ENCODE measurements around the gene FSTL1.

DNA sequence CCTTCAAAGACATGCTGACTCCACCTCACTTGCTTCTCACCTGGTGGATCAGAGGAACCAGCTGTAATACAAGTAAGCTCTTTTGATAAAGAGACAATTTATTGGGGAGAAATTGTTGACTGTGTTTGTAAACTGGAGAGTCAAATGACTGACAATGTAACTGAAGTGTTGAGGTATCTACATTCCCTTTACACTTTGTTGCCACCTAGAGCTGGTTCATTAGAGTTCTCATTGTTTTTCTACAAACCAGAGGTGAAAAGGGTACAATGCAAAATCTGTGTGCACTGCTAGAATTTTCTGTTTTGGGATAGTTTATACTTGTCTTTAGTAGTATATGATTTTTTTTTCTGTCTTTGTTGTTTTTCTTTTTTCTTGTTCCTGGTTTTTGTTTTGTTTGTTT lies 93.0 kb downstream of the FSTL1 start:
- TF ChIP-seq, protein P1, sequence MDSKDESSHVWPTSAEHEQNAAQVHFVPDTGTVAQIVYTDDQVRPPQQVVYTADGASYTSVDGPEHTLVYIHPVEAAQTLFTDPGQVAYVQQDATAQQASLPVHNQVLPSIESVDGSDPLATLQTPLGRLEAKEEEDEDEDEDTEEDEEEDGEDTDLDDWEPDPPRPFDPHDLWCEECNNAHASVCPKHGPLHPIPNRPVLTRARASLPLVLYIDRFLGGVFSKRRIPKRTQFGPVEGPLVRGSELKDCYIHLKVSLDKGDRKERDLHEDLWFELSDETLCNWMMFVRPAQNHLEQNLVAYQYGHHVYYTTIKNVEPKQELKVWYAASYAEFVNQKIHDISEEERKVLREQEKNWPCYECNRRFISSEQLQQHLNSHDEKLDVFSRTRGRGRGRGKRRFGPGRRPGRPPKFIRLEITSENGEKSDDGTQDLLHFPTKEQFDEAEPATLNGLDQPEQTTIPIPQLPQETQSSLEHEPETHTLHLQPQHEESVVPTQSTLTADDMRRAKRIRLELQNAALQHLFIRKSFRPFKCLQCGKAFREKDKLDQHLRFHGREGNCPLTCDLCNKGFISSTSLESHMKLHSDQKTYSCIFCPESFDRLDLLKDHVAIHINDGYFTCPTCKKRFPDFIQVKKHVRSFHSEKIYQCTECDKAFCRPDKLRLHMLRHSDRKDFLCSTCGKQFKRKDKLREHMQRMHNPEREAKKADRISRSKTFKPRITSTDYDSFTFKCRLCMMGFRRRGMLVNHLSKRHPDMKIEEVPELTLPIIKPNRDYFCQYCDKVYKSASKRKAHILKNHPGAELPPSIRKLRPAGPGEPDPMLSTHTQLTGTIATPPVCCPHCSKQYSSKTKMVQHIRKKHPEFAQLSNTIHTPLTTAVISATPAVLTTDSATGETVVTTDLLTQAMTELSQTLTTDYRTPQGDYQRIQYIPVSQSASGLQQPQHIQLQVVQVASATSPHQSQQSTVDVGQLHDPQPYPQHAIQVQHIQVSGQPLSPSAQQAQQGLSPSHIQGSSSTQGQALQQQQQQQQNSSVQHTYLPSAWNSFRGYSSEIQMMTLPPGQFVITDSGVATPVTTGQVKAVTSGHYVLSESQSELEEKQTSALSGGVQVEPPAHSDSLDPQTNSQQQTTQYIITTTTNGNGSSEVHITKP (tag by site-specific recombination; IDR thresholded peaks at IDR 0.05), result no peak
- TF ChIP-seq ZNF24 (tag by site-specific recombination; IDR thresholded peaks at IDR 0.05) (no peak), OVOL3 (tag by site-specific recombination; IDR thresholded peaks at IDR 0.05) (no peak), ZNF830 (tag by site-specific recombination; IDR thresholded peaks at IDR 0.05; ENCODE audit: low read depth) (no peak)
- TF ChIP-seq, protein P2, sequence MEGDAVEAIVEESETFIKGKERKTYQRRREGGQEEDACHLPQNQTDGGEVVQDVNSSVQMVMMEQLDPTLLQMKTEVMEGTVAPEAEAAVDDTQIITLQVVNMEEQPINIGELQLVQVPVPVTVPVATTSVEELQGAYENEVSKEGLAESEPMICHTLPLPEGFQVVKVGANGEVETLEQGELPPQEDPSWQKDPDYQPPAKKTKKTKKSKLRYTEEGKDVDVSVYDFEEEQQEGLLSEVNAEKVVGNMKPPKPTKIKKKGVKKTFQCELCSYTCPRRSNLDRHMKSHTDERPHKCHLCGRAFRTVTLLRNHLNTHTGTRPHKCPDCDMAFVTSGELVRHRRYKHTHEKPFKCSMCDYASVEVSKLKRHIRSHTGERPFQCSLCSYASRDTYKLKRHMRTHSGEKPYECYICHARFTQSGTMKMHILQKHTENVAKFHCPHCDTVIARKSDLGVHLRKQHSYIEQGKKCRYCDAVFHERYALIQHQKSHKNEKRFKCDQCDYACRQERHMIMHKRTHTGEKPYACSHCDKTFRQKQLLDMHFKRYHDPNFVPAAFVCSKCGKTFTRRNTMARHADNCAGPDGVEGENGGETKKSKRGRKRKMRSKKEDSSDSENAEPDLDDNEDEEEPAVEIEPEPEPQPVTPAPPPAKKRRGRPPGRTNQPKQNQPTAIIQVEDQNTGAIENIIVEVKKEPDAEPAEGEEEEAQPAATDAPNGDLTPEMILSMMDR (tag by site-specific recombination; IDR thresholded peaks at IDR 0.05), result no peak
- TF ChIP-seq, protein P3, sequence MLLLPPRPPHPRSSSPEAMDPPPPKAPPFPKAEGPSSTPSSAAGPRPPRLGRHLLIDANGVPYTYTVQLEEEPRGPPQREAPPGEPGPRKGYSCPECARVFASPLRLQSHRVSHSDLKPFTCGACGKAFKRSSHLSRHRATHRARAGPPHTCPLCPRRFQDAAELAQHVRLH (tag by site-specific recombination; IDR thresholded peaks at IDR 0.05), result no peak
- TF ChIP-seq, protein P4, sequence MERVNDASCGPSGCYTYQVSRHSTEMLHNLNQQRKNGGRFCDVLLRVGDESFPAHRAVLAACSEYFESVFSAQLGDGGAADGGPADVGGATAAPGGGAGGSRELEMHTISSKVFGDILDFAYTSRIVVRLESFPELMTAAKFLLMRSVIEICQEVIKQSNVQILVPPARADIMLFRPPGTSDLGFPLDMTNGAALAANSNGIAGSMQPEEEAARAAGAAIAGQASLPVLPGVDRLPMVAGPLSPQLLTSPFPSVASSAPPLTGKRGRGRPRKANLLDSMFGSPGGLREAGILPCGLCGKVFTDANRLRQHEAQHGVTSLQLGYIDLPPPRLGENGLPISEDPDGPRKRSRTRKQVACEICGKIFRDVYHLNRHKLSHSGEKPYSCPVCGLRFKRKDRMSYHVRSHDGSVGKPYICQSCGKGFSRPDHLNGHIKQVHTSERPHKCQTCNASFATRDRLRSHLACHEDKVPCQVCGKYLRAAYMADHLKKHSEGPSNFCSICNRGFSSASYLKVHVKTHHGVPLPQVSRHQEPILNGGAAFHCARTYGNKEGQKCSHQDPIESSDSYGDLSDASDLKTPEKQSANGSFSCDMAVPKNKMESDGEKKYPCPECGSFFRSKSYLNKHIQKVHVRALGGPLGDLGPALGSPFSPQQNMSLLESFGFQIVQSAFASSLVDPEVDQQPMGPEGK (tag by site-specific recombination; IDR thresholded peaks at IDR 0.05), result no peak
- TF ChIP-seq, protein P5, sequence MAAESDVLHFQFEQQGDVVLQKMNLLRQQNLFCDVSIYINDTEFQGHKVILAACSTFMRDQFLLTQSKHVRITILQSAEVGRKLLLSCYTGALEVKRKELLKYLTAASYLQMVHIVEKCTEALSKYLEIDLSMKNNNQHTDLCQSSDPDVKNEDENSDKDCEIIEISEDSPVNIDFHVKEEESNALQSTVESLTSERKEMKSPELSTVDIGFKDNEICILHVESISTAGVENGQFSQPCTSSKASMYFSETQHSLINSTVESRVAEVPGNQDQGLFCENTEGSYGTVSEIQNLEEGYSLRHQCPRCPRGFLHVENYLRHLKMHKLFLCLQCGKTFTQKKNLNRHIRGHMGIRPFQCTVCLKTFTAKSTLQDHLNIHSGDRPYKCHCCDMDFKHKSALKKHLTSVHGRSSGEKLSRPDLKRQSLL (tag by site-specific recombination; IDR thresholded peaks at IDR 0.05), result no peak
